Activated CD4-positive, alpha-beta T cell treated with anti-CD3 and anti-CD28 coated beads, Interleukin-2, amount 50 U/mL, for 24 hours (primary cell): ENCODE results near the gene C12orf43.
A peak's percentile ranks its signal among the peaks of the same experiment; 100 is the strongest.
"Not testable (repeated sequence)": the region's sequence is repeated elsewhere in the genome, so short reads cannot be mapped to it uniquely, and the experiment has no call there.

Source experiments
- DNase-seq, 2 donors: peaks; one replicate each; pipeline ENCODE4 v3.0.0-alpha.2; 2020; ENCODE audit warnings: low read depth in 1 of 2, low spot score in 1 of 2

C12orf43 gene, protein sequence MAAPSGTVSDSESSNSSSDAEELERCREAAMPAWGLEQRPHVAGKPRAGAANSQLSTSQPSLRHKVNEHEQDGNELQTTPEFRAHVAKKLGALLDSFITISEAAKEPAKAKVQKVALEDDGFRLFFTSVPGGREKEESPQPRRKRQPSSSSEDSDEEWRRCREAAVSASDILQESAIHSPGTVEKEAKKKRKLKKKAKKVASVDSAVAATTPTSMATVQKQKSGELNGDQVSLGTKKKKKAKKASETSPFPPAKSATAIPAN

DNA sequence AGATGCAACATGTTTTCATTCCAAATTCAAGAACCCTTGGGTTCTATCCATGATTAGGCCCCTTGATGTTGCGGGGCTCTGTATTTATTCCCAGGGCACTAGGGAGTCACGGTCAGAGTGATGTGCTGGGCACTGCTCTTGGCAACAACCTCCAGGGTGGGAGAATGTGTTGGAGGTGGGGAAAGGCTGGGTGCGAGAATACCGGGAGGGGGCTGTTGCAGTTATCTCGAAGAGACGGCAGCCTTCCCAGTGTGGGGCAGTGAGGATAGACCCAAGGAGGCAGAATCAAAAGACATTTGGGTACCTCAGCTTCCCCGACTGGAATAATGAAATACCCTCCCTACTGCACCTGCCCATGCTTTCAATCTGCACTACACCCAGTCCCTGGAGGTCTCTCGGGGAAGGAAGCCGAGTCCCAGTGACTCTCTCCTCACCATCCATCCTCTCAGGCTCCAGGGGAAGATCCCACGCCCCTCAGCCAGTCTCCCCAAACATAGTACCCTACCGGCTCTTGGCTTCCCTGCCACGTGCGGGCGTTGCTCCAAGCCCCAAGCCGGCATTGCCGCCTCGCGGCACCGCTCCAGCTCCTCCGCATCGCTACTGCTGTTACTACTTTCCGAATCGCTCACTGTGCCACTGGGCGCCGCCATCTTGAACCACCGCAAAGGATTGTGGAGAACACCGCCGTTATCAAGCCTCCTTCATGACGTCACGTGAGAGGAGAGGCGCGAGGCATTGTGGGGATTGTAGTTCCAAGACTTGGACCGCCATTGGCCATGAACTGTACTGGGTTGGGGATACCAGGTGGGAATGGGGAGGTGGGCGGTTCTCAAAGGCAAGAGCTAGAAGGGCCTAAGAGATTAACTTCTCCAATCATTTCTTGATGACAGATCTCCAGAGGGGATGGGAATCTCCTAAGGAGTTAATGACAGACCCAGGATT, at the start of gene C12orf43:
TSS of gene C12orf43 (minus strand) at position 663 of the 942 bp plus-strand sequence. CDS start at position 650, 13 bp downstream.
- peak; percentile 82 to 93 for DNase-seq

DNA sequence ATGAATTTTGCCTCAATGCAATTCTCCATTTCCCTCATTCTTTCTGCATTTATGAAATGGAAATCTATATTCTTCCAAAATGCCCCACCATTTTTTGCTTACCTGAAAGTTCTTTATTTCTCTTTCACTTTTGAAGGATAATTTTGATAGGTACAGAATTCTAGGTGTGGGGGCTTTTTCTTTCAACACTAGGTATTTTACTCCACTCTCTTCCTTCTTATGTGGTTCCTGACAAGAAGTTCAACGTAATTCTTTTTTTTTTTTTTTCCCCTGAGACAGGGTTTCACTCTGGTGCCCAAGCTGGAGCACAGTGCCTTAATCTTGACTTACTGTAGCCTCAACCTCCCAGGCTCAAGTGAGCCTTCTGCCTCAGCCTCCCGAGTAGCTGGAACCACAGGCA, 49.1 kb upstream of the C12orf43 start:
- no peak for DNase-seq

DNA sequence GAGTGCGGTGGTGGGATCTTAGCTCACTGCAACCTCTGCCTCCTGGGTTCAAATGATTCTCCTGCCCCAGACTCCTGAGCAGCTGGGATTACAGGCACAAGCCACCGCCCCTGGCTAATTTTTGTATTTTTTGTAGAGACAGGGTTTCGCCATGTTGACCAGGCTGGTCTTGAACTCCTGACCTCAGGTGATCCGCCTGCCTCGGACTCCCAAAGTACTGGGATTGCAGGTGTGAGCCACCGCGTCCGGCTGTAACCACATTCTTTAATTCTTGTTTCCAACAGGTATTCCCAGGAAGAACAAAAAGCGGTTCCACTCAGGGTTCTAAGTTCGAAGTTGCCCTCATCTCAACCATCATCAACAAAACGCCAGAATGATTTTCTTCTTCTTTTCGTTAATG, 48.3 kb upstream of the C12orf43 start:
- not testable (repeated sequence) for DNase-seq

DNA sequence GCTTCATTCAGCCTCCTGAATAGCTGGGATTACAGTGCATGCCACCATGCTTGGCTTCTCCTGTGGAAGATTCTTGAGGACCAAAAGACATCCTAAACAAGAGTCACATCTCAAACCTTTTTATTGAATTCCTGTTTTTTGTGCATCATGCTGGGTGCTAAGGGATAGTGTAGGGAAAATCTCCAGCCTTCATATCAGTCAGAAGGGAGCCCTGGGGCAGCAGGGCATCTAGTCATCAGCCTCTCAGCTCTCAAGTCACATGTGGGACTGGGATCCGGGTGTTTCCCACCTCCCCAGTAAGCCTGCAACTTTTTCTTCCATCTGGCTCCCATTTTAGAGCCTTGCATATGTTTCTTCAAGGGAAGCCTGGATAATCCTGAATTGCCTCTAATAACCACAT, 47.8 kb upstream of the C12orf43 start:
- DNase-seq = no peak

DNA sequence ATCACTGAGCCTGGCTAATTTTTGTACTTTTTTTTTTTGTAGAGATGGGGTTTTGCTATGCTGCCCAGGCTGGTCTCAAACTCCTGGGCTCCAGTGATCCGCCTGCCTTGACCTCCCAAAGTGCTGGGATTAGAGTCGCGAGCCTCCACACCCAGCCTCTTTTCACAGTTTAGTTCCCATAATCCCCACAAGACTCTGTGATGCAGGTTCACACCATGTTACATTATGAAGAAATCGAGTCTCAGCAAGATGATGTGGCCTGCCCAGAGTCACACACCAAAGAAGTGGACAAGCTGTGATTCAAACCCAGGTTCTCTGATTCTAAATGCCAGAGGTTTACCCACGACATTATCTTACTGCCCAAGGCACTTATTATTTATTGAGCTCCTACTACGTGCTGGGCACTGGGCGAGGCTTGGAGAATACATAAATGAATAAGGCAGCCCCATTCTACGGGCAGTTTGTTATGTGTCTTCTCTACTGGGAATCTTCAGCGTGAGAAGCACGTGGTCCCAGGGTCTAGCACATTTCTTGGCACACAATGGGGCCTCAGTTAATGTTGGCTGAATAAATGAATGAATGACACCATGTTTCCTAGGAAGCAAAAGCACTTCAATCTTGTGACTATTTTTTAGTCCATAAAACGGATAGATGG, 46.2 kb upstream of the C12orf43 start:
- no peak for DNase-seq

DNA sequence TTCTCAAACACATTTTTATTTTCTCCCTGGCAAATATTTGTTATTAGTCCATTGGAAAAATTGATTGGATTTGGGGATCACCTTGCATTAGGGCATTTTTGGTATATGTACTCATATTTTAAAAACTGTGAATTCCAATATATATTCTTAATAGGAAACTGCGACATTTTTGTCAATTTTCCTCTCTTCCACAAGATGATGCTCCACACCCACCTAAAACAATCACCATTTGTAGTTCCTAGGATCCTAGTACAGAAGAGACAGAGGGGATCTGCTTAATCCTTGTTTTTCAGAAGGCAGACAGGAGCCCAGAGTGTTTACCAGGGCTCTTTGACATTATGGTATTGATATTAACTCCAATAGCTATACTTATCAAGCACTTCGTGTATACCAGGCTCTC, 45.5 kb upstream of the C12orf43 start:
- no peak for DNase-seq

DNA sequence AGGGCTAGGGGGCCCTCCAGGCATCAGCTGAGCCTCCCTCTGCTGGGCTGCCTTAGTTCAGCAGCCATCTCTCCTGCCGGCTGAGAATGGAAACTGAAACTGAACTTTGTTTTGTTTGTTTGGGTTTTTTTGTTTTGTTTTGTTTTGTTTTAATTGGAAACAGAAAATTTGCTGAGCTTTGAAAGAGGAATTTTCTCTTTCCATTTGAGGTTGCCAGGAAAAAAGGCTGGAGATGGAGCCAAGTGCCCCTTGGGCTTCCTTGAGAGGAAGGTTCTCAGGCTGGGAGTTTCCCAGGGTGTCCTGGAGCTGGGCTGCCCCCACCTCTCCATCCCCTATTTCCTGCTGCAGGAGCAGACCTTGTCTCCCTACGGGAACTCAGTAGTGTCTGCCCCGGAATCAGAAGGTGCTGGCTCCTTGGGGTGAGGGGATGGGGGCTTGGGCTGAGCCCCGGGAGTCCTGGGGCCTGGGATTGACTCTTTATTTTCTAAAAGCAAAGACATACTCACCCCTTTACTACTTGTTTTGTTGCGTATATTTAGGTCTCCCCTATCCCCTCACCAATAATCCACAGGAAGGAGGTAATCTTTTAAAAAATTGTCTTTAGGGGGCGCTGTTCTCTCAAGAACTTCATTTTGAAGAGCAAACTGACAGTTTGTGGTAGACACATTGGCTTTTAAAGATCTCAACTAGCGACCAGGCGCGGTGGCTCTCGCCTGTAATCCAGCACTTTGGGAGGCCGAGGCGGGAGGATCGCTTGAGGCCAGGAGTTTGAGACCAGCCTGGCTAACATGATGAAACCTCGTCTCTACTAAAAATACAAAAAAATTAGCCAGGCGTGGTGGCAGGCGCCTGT, 44.1 kb upstream of the C12orf43 start:
- peak; percentile 6 to 23 for DNase-seq

DNA sequence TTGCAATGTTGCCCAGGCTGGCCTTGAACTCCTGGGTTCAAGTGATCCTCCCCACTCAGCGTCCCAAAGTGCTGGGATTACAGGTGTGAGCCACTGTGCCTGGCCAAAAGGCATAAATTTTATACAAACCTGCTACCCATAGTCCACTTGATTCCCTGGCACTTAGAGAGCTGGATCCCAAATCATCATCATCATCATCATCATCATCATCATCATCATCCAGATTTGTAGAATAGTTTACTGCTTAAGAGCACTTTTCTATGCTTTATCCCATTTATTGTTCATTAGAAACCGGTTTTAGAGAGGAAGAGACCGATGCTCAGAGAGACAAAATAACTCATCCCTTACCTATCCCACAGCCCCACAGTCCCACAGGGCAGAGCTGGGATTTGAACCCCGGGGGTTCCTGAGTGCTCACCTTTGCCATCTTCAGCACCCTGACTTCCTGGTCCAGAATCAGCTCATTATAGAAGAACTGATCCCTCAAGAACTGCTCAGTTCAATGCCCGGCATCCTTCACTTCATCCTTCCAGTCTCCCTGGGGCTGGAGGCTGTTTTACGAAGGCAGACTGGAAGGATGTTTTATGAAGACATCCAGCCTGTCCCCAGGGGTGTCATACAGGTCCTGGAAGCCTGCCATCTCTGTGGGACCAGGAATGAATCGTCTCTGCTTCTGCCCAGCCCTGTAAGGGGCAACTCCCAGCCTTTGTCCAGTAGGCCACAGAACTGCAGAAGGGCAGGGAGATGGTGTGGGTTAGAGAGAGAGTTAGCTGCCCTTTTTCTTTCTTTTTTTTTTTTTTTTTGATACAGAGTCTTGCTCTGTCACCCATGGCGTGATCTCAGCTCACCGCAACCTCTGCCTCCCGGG, 43.0 kb upstream of the C12orf43 start:
- no peak for DNase-seq

DNA sequence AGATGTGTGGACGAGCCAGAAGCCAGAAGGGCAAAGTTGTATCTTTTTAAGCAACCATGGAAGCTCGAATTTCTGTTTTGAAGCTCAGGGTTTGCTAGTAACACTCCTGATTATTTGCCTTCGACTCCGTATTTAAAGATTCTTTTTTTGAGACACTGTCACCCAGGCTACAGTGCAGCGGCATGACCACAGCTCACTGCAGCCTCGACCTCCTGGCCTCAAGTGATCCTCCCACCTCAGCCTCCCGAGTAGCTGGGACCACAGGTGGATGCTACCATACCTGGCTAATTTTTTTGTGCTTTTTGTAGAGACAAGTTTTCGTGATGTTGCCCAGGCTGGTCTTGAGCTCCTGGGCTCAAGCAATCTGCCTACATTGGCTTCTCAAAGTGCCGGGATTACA, 41.5 kb upstream of the C12orf43 start:
- DNase-seq = no peak

DNA sequence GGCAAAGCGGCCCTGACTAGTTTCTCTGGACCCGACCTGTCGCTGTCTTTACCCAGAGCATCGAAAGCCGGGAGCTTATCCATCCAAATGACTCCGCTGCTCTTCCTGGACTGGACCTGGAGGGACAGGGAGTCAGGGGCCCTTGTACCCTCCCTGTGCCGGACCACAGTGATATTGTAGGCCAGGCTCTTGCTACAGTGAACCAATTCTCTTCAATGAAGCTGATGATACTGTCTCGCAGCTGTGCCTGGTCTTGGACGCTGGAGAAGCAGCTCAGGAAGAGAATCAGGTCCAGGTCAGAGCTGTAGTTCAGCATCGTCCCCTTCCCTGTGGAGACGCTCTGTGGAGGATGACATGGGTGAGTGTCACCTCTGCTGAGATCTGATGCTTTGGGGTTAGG, 37.4 kb upstream of the C12orf43 start:
- no peak for DNase-seq

DNA sequence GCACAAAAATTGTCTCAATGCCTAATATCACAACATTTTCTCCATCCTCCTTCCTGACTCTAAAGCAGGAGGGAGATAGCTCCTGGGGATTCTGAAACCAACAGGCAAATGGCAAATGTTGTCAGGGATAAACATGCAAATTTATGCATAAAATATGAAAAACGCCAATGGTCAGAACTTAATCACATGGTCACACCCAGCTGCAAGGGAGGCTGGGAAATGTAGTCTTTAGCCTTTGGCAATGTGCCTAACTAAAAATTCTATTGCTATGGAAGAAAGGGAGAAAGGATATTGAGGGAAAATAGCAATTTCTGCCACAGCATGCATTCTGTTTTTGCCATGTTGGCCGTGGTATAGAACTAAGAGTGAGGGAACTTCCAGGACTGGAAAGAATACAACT, 34.4 kb upstream of the C12orf43 start:
- no peak for DNase-seq

DNA sequence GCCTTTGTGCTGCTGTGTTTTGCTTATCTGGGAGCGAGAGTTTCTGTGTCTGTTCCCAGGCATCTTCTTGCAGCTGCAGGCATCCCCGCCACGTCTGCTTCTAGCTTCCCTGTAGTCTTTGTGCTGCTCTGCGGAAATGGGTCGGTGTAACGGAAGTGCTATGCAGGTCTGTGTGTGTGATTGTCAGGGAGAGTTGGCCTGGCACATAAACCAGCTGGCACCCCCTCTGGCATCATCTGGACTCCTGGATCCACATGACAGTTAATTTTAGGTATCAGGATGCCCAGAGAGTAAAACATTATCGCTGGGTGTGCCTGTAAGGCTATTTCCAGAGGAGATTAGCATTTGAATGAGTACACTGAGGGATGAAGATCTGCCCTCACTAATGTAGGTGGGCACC, 32.2 kb upstream of the C12orf43 start:
- DNase-seq = no peak

DNA sequence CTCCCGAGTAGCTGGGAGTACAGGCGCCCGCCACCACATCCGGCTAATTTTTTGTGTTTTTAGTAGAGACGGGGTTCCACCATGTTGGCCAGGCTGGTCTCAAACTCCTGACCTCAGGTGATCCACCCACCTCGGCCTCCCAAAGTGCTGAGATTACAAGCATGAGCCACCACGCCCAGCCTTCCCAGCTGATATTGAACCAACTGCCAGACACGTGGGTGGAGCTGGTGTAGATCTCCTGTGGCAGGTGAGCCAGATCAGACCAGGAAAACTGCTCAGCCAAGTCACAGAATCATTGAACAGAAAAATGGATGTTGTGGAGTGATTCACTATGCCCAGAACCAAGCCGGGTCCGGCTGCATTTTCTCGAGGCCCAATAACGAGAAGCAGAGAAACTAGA, 31.1 kb upstream of the C12orf43 start:
- not testable (repeated sequence) for DNase-seq

DNA sequence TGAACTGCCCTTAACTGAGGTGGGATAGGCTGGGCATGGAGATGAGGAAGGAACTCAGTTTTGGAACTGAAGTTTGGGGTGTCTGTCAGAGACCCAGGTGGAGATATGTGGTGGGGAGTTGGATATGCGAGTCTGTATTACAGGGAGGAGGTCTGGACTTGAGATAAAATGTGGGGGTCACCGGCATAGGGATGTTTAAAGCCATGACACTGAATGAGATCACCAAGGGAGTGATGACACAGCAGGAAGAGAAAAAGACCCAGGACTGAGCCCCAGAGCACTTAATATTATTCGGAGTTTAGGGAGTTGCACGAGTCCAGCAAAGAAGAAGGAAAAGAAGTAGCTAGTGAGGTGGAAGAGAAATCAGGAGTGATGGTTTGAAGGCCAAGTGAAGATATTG, 26.8 kb upstream of the C12orf43 start:
- DNase-seq = no peak

DNA sequence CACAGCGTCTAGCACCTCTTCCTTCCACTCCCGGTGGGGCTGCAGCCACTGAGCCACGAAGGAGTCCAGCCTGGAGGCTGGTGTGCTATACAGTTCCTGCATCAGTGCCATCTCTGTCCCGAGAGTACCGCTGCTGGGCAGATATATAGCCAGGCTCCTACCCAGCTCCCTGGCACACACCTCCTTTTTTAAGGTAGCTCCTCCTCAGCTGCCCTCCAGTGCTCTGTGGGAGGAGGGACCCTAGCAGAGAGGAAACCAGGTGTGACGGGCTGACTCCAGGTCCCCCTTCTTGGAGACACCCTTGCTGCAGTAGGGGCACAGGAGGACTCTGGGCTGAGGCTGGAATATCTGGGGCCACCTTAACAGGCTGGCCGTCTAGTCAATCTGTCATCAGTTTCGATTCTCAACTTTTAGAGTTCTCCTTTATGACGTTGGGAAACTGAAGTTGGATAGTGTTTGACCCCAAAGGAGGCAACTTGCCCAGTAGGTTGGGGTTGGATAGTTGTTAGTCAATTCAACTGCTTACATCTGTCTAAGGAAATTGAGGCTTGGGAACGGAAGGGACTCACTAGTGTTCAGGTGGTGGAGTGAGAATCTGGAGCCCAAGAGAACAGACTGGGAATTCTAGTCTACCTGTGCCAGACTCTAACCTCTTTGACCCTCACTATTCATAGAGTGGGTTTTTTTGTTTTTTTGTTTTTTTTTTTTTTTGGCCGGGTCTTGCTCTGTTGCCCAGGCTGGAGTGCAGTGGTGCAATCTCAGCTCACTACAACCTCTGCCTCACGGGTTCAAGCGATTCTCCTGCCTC, 22.8 kb upstream of the C12orf43 start, which contains the start of gene OASL:
TSS of gene OASL (minus strand) at position 386 of the 808 bp plus-strand sequence. CDS start at position 111, 275 bp downstream.
- DNase-seq = peak in 1 of 2 donors; percentile 32

DNA sequence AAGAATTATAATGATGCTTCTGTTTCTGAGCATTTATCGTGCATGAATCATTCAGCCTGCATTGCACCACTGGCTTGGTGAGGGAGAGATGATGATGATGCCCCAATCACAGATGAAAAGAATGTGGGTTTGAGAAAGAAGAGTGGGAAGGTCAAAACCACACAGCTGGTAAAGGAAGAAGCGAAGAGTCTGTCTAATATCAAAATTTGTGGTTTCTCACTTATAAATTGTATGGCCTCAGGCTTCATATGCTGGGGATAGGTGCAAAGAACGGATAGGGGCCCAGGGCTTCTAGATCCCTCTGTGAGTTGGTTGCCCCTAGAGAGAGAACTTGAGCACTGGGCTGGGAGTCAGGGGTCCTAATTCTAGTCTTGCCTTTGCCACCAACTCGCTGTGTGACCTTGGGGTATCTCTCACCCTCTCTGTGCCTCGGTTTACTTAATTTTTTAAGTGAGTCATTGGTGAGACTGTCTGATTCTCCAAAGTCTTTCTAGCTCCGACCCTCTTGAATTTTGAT, 20.6 kb upstream of the C12orf43 start:
- peak in 1 of 2 donors; percentile 50 for DNase-seq

DNA sequence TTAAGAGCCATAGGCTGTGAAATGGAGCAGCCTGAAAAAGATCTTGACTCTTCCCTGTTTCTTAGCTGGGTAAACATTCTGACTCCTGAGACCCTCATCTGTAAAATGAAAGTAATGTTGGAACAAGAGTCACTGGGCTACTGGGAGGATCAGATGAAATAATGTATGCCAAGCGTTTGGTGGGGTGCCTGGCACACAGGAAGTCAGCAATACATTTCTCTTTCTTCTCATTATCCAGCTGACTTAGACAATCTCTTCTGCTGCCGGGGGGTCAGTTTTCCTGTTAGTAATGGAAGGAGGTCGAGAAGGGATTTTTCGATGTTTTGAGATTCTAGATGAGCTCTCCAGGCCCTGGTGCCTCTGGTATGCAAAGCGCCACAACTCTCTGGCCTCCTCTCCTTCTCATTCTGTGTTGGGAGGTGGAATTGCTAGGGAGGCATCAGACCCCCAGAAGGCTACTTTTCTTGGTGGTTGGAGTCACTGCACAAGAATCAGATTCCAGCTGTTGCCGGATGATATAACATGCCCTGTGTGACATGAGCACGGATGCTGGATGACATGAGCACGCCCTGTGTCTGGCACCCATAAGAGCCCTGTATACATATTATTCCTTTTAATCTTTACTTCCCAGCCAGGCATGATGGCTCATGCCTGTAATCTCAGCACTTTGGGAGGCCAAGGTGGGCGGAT, 18.5 kb upstream of the C12orf43 start:
- no peak for DNase-seq
